HG02970 (cell line): ENCODE data around the gene TM9SF4.

Source experiments
- ATAC-seq: cut with Tn5 transposase; IDR thresholded peaks from one replicate; pipeline ENCODE4 v1.9.1; 2021; ENCODE audit warnings: mild to moderate bottlenecking, moderate library complexity, moderate number of reproducible peaks; ENCODE audit not compliant: unreplicated experiment, low FRiP score

TM9SF4 gene, protein sequence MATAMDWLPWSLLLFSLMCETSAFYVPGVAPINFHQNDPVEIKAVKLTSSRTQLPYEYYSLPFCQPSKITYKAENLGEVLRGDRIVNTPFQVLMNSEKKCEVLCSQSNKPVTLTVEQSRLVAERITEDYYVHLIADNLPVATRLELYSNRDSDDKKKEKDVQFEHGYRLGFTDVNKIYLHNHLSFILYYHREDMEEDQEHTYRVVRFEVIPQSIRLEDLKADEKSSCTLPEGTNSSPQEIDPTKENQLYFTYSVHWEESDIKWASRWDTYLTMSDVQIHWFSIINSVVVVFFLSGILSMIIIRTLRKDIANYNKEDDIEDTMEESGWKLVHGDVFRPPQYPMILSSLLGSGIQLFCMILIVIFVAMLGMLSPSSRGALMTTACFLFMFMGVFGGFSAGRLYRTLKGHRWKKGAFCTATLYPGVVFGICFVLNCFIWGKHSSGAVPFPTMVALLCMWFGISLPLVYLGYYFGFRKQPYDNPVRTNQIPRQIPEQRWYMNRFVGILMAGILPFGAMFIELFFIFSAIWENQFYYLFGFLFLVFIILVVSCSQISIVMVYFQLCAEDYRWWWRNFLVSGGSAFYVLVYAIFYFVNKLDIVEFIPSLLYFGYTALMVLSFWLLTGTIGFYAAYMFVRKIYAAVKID

DNA sequence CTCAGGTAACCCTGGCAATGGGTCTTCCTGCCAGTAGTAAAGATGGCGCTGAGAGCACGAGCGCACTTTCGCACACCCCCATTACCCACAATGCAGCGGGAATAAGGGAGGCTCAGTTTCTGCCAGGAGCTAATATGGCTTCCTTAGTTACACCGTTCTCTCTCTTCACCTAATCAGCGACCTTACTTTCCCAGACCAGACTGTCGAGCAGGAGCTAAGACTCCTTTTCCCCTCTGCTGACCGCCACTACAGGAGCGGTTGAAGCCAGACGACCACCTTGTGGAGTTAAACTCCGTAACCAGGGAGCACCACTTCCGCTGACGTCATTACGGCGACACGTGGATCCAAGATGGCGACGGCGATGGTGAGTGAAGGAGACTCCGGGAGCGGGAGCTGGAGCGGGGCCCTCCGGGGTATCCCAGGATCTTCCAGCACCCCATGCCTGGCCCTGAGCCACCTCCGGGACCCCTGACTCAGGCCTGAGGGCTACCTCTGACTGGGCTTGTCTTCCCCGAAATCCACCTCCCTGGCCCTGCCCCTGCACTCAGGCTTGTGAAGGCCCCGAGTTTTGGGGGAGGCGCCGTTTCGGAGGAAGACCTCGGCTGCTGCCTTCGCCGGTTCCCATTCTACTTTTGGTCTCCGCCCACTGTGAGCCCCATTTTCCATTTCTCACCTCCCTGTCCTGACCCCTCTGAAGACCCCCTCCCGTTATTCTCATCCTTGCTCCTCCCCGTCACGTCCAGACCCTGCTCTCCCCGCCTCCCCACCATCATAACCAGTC is at the start of gene TM9SF4:
Gene TM9SF4, plus strand, starts transcription at position 323 of the 781 bp plus-strand sequence. Its CDS starts 27 bp downstream, at position 350.
- peak; percentile 90 for ATAC-seq

DNA sequence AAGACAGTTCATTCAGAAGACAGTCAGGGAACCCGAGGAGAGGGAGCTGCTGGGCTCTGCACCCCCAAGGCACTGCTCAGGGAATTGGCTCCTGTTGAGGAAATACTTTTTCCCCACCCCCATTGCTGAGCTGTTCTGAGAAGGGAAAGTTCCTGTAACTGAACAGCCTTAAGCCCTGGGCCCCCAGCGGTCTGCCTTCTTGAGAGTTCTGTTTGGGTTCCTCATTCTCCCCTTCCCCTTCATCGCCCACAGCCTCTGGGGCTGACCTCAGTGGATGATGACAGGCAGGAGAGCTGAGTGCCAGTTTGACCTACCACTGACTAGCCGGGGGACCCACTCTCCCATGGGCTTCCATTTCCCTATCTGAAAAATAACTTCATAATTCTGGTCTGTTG is 46.7 kb upstream of the TM9SF4 start:
- ATAC-seq: no peak

DNA sequence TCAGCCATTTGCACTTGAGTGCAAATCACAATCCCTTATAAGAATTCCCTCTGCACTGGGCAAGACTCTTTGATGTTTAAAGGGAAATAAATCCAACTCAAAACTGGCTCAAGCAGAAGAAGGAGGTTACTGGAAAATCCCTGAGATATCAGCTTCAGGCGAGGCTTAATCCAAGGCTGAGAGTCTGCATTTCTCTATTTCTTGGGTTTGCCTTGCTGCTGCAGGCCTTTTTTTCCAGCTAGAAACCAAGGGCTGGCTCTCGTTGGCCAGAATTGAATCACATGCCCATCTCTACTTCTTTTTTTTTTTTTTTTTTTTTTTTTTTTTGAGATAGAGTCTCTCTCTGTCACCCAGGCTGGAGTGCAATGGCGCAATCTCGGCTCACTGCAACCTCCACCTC is 45.8 kb upstream of the TM9SF4 start:
- no peak for ATAC-seq

DNA sequence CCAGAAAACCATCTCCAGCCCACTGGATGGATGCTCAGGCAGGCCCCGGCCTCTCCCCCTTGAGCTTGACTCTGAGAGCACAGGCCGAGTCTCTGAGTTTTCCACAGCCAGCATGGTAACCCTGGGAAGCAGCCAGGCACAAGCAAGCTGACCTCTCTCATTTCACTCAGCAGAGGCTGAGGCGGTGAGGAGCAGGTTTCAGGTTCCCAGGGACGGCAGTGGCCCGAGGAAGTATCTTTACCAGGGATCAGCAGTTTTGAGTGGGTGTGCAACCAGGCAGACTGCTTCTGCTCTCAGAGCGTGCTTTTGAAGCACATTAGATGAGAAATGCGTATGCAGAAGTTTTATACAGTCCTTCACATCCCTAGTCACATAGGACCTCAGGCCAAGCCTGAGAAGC is 44.8 kb upstream of the TM9SF4 start:
- no peak for ATAC-seq

DNA sequence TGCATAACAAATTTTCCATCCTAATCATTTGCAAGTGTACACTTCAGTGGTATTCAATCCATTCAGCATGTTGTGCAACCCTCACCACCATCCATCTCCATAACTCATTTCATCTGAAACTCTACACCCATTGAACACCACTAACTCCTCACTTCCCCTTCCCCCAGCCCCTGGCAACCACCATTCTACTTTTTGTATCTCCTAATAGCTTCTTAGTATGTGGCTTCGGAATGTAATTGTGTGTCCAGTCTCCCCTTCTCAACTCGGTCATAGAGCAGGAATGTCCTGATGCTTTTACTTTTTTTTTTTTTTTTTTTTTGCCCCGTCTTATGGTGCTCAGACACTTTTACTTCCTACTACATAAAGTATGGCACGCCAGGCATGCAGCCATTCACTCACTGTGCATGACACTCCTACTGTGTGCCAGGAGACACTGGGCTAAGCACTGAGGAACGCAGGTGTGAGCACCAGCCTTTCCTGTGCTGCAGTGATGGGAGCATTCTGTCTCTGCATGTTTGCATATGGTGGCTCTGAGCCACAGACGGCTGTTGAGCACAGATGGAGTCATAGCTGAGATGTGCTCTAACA is 42.2 kb upstream of the TM9SF4 start:
- ATAC-seq: no peak

DNA sequence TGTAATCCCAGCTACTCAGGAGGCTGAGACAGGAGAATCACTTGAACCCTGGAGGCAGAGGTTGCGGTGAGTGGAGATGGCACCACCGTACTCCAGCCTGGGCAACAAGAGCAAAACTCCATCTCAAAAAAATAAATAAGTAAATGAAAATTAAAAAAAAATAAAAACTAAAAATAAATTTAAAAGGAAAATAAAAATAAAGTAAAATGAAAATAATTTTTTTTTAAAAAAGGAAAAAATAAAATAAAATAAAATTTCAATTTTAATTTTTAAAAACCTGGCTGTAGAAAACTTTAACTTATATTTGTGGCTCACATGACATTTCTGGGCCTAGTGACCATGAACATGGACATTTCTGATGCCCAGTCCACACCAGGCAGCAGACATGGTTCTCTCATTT is 41.3 kb upstream of the TM9SF4 start:
- ATAC-seq: no peak

DNA sequence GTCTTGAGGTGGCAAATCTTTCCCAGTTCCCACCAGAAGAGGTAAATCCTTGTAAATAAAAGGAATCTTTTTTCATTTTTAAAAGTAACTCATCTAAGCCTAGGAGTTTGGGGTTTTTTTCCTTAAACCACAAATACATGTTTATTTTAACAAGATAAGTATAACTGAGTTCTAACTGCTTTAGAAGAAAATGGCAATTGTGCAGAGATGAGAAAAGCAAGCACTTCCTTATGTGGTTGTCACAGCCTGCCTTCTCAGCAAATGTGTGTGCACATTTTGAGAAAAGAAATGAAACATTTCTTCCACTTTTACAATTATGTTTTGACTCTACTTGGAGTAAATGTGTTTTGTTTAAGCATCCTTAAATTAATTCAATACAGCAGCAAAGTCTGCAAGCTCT is 39.8 kb upstream of the TM9SF4 start:
- ATAC-seq: no peak

DNA sequence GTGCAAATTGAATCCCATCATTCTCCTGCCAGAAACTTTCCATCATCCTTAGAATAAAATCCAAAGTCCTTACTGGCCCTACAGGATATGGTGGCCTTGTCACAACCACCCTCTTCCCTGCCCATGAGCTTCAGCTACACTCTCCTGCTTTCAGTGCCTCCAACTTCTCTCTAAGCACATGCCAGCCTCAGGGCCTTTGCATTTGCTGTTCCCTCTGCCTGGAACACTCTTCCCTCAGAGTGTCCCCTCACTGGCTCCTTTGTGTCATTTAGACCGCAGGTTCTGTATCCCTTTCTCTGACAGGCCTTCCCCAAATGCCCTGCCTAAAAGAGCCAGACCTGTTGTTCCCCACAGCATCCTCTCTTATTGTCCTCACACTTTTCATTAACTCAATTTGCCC is 39.2 kb upstream of the TM9SF4 start:
- no peak for ATAC-seq

DNA sequence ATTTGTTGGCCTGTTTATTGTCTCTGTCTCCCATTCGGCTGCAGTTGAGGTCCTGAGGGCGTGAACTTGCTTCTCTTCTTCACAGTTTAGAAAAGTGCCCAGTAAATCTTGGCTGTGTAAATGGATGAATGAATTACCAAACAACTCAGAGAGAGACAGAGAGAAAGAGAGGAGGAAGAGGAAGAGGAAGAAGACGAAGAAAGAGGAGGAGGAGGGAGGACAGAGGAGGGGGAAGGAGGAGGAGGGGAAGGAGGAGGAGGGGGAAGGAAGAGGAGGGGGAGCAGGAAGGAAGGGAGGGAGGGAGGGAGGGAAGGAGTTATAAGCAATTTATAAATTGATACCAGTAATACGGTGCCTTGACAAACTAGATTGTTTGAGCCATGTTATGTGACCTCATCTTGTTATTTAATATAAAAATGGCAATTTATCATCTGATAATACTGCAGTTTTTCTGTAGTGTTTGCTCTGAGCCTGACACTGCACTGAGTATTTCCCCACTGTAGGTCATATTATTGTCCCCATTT is 38.8 kb upstream of the TM9SF4 start:
- ATAC-seq: no peak

DNA sequence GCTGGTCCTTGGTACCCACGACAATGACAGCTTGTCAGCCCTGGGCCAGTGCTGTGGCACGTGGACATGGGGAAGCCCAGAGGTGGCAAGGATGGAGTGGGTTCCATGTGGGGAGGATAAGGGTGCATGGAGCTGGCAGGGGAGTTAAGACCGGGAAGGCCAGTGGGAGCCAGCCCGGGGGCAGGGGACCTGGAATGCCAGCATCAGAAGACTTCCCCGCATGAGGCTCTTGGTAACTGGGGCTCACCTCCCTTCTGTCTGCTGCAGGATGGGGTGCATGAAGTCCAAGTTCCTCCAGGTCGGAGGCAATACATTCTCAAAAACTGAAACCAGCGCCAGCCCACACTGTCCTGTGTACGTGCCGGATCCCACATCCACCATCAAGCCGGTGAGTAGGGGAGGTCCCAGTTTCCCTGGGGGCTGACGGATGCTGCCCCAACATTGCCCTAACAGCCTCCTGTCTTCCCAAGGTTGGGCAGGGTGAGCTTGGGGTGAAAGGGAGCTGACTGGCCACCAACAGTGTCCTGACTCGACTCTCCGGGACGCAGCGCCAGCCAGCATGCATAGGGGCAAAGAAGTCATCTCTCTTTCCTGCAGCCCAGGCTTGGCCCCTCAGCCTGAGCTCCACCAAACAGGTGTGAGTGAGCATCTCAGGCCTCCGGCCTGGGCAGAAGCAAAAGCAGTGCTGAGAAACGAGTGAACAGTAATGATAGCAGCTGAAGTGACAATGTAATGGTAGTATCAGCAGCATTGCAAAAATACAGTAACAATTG is 37.9 kb upstream of the TM9SF4 start:
- ATAC-seq: no peak

DNA sequence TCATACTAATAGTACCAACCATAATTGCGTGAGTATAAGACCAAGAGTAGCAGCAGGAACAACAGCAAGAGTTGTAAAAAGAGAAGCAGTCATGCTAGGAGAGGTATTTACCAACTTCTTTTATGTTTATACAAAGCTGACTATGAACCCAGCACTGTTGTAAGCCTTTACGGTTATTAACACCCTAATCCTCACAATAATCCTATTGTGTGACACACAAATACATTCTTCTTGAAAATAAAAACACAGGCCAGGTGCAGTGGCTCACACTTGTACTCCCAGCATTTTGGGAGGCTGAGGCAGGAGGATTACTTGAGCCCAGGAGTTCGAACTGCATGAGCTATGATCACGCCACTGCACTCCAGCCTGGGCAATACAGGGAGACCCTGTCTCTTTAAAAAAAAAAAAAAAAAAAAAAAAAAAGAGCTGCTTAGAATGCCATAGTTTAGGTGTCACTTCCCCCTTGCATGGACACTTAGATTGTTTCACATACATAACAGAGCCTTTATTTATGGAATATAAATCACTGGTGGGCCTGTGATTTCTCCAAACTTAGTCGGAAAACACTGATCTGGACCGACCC is 37.3 kb upstream of the TM9SF4 start:
- no peak for ATAC-seq

DNA sequence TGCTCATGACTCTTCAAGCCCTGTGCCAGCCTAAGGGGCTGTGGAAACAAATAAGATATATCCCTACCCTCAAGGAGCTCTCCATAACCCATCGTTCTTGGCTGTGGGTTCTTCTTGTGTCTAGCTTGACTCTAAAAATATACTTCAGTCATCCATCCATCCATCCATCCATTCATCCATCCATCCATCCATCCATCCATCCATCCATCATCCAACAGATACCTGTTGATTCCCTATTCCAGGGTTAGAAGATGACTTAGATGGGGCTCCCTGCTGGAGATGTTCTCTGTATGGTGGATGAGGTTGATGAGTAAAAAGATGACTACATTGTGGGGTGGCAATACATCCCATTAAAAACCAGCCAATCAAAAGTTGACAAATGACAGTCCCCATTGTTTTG is 34.0 kb upstream of the TM9SF4 start:
- no peak for ATAC-seq

DNA sequence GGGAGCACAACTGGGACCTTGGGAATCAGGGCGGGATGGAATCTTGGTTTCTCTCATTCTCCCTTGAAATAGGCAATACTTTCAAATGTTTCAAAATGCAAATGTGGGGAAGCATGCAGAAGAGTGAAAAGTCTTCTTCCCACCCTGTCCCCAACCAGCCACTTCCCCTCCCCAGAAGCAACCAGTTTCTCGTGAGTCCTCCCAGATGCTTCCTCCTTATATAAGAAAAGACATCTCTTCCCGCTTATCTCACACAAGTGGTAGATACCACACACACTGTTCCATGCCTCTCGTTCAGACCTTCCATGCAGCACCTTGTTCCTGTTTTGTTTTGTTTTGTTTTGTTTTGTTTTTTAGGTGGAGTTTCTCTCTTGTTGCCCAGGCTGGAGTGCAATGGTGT is 32.3 kb upstream of the TM9SF4 start:
- no peak for ATAC-seq

DNA sequence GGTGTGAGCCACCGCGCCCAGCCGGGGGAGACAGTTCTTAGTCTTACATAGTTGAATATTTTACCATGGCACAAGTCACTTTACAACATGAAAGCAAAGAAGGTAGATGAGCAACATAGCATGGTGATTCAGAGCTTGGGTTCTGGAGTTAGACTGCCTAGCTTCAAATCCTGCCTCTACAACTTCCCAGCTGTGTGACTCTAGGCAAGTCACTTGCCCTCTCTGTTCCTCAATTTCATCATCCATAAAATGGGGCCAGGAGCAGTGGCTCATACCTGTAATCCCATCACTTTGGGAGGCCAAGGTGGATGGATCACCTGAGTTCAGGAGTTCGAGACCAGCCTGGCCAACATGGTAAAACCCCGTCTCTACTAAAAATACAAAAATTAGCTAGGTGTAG is 31.2 kb upstream of the TM9SF4 start:
- ATAC-seq: no peak

DNA sequence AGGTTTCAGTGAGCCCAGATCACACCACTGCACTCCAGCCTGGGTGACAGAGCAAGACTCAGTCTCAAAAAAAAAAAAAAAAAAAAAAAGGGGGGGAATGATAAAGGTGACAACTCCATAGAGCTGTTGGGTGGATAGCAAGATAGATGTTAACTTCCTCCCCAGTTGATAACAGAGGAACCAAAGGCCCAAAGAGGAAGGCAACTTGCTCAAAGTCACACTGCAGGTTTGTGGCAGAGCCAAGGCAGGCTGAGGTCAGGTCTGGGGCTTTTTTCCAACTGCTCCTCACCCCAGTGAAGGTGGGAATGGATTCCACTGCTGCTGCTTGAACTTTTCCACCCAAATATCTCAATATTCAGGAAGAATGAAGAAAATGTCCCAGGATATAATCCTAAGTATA is 30.7 kb upstream of the TM9SF4 start:
- no peak for ATAC-seq

DNA sequence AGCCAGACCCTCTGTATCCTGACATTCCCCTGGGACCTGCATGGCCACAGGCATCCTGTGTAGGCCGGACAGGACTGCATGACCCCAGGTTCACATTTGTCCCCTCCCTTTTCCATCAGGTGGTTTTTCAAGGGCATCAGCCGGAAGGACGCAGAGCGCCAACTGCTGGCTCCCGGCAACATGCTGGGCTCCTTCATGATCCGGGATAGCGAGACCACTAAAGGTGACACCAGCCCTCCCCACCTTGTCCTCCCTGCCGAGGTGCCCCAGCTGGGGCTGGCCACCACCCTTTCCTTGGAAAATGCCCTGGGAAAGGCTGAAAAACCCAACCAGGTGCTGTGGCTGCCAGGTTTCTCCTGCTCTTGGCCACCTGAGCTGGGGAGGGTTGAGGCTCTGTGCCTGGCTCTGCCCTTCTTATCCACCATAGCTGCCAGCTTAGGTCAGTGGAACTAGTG is 29.8 kb upstream of the TM9SF4 start:
- no peak for ATAC-seq

DNA sequence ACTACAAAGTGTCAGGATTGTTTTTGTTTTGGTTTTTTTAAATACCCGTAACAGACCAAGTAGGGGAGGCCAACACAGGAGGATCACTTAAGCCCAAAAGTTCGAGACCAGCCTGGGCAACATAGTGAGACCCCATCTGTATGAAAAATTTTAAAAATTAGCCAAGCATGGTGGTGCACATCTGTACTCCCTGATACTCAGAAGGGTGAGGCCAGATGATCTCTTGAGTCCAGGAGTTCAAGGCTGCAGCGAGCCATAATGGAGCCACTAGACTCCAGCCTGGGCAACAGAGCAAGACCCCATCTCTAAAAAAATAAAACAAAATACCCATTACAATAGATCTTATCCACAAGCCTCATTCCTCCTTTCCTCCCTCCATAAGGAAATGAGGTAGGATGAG is 28.7 kb upstream of the TM9SF4 start:
- no peak for ATAC-seq

DNA sequence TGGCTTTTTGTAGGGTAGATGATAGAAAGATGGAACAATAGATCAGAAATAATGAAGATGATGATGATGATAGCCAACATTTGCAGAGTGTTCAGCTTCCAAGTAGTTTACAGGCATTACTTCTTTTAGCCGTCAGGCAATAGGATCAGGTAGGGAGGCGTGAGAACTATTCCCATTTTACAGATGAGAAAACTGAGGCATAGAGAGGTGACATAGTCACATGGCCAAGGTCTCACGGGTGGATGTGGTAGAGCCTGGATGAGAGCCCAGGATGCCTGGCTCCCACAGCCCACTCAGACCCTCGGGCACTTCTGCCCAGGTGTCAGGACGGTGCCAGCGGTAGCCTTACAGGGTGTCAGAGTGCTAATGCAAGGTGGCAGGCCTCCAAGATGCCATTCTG is 26.0 kb upstream of the TM9SF4 start:
- no peak for ATAC-seq

DNA sequence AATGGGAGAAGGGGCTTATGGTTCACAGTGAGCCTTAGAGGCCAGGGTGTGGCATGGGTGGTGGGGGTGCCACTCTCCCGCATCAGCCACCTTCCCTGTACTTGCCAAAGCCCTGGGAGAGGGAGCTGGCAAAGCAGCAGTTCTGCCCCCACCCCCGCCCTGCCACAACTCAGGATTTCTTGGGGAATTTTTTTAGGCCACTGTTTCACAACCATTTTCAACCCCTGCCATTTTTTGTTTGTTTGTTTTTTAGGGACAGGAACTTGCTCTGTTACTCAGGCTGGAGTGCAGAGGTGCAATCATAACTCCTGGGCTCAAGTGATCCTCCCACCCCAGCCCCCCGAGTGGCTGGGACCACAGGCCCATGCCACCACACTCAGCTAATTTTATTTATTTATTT is 22.4 kb upstream of the TM9SF4 start:
- no peak for ATAC-seq

DNA sequence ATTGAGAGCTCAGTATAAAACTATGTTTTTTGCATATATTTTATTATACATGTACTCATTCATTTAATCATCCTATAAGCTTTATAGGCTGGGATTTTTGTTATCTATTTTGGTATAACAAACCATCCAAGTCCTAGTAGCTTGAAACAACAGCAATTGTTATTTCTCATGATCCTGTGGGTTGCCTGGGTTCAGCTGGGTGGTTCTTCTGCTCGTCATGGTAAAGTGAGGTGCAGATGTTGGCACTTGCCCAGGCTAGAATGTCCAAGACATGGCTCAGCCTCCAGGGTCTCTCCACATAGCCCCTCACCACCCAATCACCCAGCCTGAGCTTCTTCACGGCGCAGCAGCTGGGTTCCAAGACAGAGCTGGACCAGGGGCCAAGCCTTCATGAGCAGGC is 20.8 kb upstream of the TM9SF4 start:
- no peak for ATAC-seq
